Panc1 (cell line): ENCODE results near the gene PLAAT4. TPM values are rescaled to one million over a fixed set of nuclear protein-coding genes. Genes with fewer than 3 reads are reported as not detected.

Experiments used
- ATAC-seq: fragments of 200-7000 bp; cut with Tn5 transposase; 2 replicates; pipeline ENCODE4 v1.9.1; 2020; ENCODE audit warnings: mild to moderate bottlenecking, moderate library complexity
- BruUV-seq: library from RNA; stranded (reverse); fragments of 400-500 nt; replicated peaks from 2 replicates; lab custom pipeline; 2021; lab: Mats Ljungman, UMichigan
- CTCF ChIA-PET: fragments of 300-600 bp; sonication (Branson Sonifier 250); formaldehyde crosslinking; loops from one replicate; lab custom pipeline; 2022; ENCODE audit warnings: antibody characterized with exemption; lab: Charles Lee
- POLR2A ChIA-PET: fragments of 300-600 bp; sonication (Branson Sonifier 250); formaldehyde crosslinking; loops from one replicate; lab custom pipeline; 2022; ENCODE audit warnings: antibody characterized with exemption; lab: Charles Lee
- DNase-seq: peaks from one replicate; pipeline ENCODE4 v3.0.0-alpha.2; 2010; ENCODE audit warnings: low read depth, low spot score
- H3K27ac ChIP-seq: 2 replicates; pipeline ENCODE4 v1.5.1; 2011; ENCODE audit warnings: mild to moderate bottlenecking, low read length, inconsistent platforms
- H3K27me3 ChIP-seq: fragments of 200-500 bp; sonication (Bioruptor generic); 2 replicates; pipeline ENCODE4 v1.6.0; 2014; ENCODE audit warnings: low read length, inconsistent platforms; ENCODE audit not compliant: control insufficient read depth, insufficient read depth
- H3K36me3 ChIP-seq: fragments of 200-500 bp; sonication (Bioruptor generic); 2 replicates; pipeline ENCODE4 v1.5.1; 2014; ENCODE audit warnings: inconsistent platforms, mild to moderate bottlenecking, low read length, moderate library complexity; ENCODE audit not compliant: control insufficient read depth, insufficient read depth
- H3K4me1 ChIP-seq: 2 replicates; pipeline ENCODE4 v1.5.1; 2011; ENCODE audit warnings: inconsistent platforms, mild to moderate bottlenecking, low read length, moderate library complexity; ENCODE audit not compliant: control insufficient read depth, insufficient read depth
- H3K4me3 ChIP-seq, 2 experiments: 2 replicates each; pipeline ENCODE4 v1.5.1; 2011 to 2012; ENCODE audit warnings: low read depth in 2 of 2, low read length in 2 of 2, mild to moderate bottlenecking in 2 of 2, inconsistent platforms in 1 of 2, moderate library complexity in 1 of 2
- H3K9me3 ChIP-seq: fragments of 200-500 bp; sonication (Bioruptor generic); 2 replicates; pipeline ENCODE4 v1.5.1; 2014; ENCODE audit warnings: low read depth, mild to moderate bottlenecking, inconsistent platforms, low read length, moderate library complexity; ENCODE audit not compliant: control insufficient read depth, insufficient read depth
- CTCF ChIP-seq: fragments of 450-650 bp; IDR thresholded peaks from 2 replicates; pipeline ENCODE4 v1.5.1; 2017; ENCODE audit warnings: mild to moderate bottlenecking
- POLR2AphosphoS5 ChIP-seq: IDR thresholded peaks from 2 replicates; pipeline ENCODE4 v1.6.1; 2012; ENCODE audit warnings: mild to moderate bottlenecking, low read depth, low read length, moderate library complexity
- REST ChIP-seq, 2 experiments: IDR thresholded peaks; 2 replicates each; pipeline ENCODE4 v1.6.1; 2011 to 2012; ENCODE audit warnings: low read depth in 2 of 2, control low read depth in 1 of 2, low read length in 1 of 2, mild to moderate bottlenecking in 1 of 2, moderate library complexity in 1 of 2; ENCODE audit not compliant: insufficient read depth in 1 of 2
- SIN3A ChIP-seq: IDR thresholded peaks from 2 replicates; pipeline ENCODE4 v1.6.1; 2012; ENCODE audit warnings: low read depth, mild to moderate bottlenecking, low read length, moderate library complexity, borderline replicate concordance; ENCODE audit not compliant: insufficient read depth
- TCF7L2 ChIP-seq: IDR thresholded peaks from 2 replicates; pipeline ENCODE4 v1.6.1; 2011; ENCODE audit warnings: mild to moderate bottlenecking, low read depth, low read length, inconsistent platforms
- in situ Hi-C: cut with HindIII; loops from 2 replicates; pipeline ENCODE4 v1.10.0; 2016; ENCODE audit warnings: low sequenced_read_pairs, low pct_unique_long_range_greater_than_20kb
- intact Hi-C: fragments of 100-400 bp; cut with micrococcal nuclease; formaldehyde crosslinking; loops from one replicate; pipeline ENCODE4 v1.10.0; 2022; ENCODE audit not compliant: unreplicated experiment
- total RNA-seq: library from RNA; stranded (reverse); gene quantifications from one replicate; pipeline ENCODE4 v1.2.1, GENCODE V29; 2021; ENCODE audit not compliant: unreplicated experiment

The PLAAT4 gene
- total RNA-seq, 1 experiment from 2014 or later, result 15.2 TPM

- intact Hi-C loops (no loop called here), in situ Hi-C loops (no loop called here)
- Histone ChIP-seq H3K4me1 (no peaks in the 10 kb centered on the region), H3K9me3 (no peaks in the 10 kb centered on the region), H3K27ac (no peak overlapping the region), H3K4me3 (no peak overlapping the region), H3K27me3 (no peaks in the 10 kb centered on the region), H3K36me3 (no peaks in the 10 kb centered on the region)
- ChIA-PET POLR2A (no interaction called here), CTCF (no interaction called here)
- DNase-seq (no peak), ATAC-seq (no peak)
- TF ChIP-seq REST (IDR thresholded peaks at IDR 0.05; ENCODE audit: insufficient read depth in 1 of 2, low read depth in 2 of 2, low read length in 1 of 2) (no peak), SIN3A (no peak), TCF7L2 (no peak), CTCF (no peak), POLR2AphosphoS5 (no peak)
- BruUV-seq, result no TSS peak
Observed at GRCh38 chr11:63552921-63553320, 16.3 kb downstream of the PLAAT4 start.

- H3K36me3 ChIP-seq, result no peaks in the 10 kb centered on the region
- in situ Hi-C loops, result no loop called here
- ChIA-PET CTCF (no interaction called here), POLR2A (no interaction called here)
- H3K27ac ChIP-seq, result no peak overlapping the region
- H3K4me3 ChIP-seq, result no peak overlapping the region
- DNase-seq (no peak), ATAC-seq (no peak)
- intact Hi-C loops, result no loop called here
- no peaks in the 10 kb centered on the region for H3K9me3 ChIP-seq
- no TSS peak for BruUV-seq
- no peaks in the 10 kb centered on the region for H3K4me1 ChIP-seq
- no peak for TF ChIP-seq POLR2AphosphoS5
- no peak for TF ChIP-seq SIN3A
- TF ChIP-seq CTCF, result no peak
- no peak for TF ChIP-seq REST (IDR thresholded peaks at IDR 0.05; ENCODE audit: insufficient read depth in 1 of 2, low read depth in 2 of 2, low read length in 1 of 2)
- no peak for TF ChIP-seq TCF7L2
- no peaks in the 10 kb centered on the region for H3K27me3 ChIP-seq
Observed at GRCh38 chr11:63553759-63554158, 17.2 kb downstream of the PLAAT4 start.
